H54 (cell line): ENCODE data around the gene PCTP.

Experiments
- DNase-seq: peaks from one replicate; pipeline ENCODE4 v3.0.0; 2011; ENCODE audit warnings: low spot score, mixed read lengths; ENCODE audit not compliant: insufficient read length
- FAIRE-seq: peaks from 3 replicates; lab custom pipeline; 2011; peaks lifted over from hg19 to GRCh38; lab: Jason Lieb, UNC
- POLR2A ChIP-seq: IDR thresholded peaks from 2 replicates; pipeline ENCODE4 v1.6.1; 2011; ENCODE audit warnings: low read depth, mild to moderate bottlenecking, low read length

PCTP gene

DNA sequence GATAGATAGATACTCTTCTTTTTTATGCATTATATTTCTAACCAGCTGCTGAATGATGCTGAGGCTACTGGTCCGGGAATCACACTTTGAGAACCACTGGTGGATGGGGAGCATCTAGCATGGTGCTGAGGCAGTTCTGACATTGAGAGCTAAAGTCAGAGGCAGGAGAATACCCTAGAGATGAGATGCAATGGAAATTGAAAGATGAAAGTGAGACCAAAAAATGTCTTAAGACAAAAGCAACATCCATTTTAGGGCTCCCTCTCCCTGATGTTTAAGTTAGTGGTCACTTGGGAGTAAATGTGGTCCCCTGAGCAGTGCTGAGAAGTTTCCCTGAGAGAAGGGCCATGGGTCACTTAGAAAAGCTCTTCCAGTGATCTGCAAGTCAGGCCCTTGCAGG lies 6.8 kb downstream of the PCTP start:
- TF ChIP-seq POLR2A = no peak

DNA sequence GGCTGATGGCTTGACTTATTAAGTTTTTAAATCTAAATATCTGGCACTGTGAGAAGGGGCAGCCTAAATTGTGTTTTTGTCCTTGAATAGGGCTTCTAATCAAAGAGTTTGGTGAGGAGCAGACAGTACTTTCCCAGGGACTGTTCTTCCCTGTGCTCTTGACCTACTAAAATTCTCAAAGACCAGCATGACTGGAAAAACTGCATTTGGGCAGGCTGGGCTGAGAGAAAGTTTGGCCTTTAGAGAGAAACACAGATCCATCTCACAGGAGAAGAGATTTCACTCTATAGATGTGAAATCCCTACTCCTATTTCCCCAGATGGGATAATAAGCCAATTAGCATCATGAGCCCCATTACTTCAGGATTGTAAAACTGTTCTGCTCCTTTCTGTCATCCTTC lies 7.3 kb downstream of the PCTP start:
- FAIRE-seq (no peak), DNase-seq (no peak)
- no peak for TF ChIP-seq POLR2A

More for the DNA sequence above, 6.8 kb downstream of the PCTP start:
- FAIRE-seq = no peak
- no peak for DNase-seq

DNA sequence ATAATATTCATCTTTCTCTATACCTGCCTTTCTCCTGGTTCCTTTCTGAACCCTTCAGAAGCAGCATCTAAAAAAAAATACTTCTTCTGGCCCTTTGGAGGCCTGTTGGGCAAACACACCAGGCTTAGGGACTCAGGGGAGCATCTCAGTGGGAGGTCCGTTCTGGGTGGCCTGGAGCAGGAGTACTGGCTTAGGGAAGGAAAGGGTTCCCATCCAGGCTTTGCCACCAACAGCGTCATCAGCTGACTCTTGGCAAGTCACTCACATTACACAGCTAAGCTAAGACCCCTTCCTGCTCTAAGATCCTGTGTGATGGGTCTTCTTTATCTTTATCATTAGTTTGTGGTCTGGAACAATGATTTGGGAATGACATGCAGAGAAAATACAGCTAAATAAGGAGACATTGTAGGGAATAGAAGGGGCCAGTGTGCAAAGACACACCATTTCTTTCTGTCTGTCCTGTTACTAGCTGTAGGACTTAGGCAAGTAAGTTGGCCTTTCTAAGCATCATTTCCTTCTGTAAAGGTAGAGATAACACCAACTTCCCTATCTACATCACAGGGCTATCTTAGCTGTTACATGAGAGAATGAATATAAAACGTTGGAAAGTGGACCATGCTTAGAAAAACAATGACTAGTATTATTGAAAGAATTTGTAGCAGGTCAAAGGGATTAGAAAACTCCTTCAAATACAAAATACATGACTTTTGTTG lies 9.9 kb downstream of the PCTP start:
- DNase-seq (no peak), FAIRE-seq (no peak)

DNA sequence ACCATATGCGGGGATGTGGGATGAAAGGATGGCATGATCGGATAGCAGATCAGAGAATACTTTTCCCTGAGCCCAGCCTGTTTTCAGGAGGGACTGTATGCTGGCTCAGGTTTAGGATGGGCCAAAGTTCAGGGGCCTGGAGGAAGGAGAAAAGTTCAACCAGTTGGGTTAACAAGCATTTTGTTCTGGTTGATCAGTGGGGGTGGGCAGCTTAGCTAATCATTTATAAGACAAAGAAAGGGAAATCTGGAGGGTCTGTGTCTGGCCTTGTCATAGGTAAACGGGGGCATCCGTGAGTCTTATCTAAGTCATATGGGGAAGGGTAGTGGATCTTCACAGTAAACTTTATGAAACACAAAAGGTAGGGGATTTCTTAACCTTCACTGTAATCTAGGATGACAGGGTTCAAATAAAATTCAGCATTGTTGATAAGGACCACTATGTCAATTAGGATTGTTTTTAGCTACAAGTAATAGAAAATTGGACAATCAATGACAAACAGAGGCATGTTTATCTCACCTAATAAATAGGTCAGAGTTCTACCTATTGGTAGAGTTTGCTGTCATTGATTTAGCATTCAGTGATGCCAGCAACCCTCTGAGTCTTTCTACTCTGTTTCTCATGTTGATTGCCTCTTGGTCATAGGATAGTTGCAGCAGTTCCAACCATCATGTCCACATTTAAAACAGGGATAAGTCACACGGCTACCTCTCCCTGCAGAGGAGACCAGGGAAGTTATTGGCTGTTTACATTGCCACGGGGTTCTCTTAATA lies 11.4 kb downstream of the PCTP start:
- no peak for FAIRE-seq
- TF ChIP-seq POLR2A = no peak

More for the DNA sequence above, 9.9 kb downstream of the PCTP start:
- no peak for TF ChIP-seq POLR2A

DNA sequence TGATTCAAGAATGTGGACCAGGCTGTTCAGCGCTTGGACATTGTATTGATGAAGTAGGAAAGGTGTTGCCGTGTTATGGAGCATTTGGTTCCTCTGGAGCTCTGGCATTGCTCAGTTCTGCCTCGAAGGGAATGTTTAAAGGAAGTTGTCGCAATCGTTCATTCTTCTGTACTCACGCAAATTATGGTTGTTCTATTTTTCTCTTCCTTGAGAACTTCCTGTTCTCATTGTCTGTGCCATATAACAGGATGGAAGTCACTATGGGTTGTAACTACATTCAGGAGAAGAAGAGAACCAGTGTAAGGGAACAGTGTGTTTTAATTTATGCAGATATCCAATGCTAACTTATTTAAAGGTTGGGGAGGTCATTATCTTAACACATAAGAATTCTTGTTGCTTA lies 13.0 kb downstream of the PCTP start:
- FAIRE-seq (no peak), DNase-seq (no peak)
- TF ChIP-seq POLR2A = no peak

More for the DNA sequence above, 11.4 kb downstream of the PCTP start:
- no peak for DNase-seq

DNA sequence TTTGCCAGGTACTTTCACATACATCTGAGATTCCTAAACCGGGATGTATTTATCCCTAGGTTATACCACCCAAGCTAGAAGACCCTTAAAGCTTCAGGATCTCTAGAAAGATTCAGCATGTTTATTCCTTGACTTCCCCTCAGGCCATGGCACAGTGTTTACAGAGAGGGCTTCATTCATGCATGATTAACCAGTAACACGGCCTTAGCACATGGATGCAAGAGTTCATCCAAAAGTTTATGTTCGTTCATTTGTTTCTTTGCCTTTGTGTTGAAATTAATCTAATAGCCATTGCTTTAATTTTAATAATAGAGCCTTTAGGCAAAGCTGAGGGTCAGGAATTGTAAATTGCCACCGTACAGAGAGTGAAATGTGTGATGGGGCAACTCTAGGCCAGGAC lies 13.8 kb downstream of the PCTP start:
- FAIRE-seq (no peak), DNase-seq (no peak)
- TF ChIP-seq POLR2A = no peak

DNA sequence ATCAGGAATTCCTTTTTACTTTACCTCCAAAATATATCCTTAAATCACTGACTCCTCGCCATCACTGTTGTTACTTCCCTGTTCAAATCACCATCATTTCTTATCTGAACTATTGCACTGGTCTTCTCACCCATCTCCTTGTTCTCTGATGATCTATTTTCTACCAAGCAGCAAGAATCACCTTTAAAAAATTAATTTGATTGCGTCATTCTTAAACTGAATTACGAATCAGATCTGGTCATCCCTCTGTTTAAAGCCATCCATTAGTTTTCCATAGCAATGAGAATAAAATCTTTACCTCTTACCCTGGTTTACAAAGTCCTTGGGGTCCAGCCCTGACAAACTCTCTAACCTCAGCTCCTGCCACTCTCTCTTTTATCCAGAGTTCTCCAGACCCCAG lies 14.6 kb downstream of the PCTP start:
- TF ChIP-seq POLR2A = no peak
- FAIRE-seq (no peak), DNase-seq (no peak)

DNA sequence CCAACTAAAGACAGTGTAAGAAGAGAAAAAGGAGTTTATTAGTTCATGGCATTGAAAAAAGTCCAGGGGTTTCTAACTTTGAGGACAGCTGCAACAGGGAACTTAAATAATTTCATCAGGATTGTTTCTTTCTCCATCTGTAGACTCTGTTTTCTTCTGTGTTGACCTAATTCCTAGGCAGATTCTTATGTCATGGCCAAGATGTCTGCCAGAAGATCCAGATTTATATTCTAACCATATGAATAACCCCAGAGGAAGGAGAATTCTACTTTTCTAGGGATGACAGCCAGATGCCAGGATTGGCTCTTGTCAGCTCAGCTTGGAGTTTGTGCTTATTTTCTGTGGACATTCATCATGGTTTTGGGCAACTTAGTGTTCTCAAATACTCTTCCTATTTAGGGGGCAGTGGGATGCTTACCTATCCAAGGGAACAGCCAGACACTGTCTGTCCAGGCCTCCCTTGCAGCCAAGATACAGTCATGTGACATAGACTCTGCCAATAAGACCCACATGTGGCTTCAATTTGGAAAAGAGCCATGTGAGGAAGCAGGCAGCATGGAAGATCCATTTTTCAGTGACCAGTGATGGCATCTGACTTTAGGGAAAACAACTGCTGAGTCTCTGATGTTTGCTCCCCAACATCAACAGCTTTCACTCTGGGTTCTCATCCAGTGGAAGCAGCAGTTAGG lies 18.2 kb downstream of the PCTP start:
- DNase-seq = no peak
- no peak for FAIRE-seq
- TF ChIP-seq POLR2A = no peak

DNA sequence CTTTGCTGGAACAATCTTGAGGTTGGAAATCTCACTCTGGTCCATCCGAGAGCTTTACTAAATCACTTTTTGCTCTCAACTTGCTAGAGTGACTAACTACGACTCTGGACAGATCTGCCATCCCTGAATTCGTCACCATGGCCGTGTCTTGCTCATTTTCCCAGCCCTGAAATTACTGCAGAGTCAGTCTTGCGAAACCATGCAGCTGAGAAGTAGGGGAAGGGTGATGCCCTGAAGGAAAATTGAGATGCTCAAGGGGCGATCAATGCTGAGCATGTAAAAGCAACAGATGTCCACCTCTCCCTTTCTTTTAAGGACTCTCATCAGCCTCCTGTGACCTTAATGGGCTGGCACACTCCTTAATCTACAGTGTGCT lies 18.8 kb downstream of the PCTP start:
- TF ChIP-seq POLR2A = no peak
- peak; percentile 85 for FAIRE-seq
- DNase-seq = peak; percentile 42

DNA sequence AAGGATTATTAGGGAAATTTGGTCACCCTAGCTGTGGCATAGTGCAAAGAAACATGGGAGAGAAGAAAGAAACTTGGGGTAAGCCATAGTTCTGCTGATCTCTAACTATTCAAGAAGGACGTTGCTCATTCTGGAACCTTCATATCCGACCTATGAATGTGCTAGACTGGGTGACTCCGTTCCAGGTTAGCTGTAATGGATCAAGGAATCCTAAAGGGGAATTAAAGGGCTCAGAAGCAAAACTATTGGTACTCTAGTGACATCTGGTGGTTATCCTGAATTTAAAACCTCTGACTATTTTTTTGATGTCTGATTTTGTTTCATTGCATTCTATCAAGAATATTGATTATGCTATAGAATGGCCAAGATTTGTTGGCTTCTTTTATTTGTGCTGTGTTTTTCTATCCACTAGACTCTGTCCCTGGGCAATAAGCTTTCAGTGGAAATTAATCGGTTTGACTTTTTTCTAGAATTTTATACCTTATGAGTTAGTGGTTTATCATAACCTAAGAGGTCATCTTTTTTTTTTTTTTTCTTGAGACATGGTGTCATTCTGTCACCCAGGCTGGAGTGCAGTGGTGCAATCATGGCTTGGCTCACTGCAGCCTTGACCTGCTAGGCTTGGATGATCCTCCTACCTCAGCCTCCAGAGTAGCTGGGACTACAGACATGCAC lies 19.5 kb downstream of the PCTP start:
- TF ChIP-seq POLR2A = no peak
- peak; percentile 23 for FAIRE-seq
- peak; percentile 34 for DNase-seq

DNA sequence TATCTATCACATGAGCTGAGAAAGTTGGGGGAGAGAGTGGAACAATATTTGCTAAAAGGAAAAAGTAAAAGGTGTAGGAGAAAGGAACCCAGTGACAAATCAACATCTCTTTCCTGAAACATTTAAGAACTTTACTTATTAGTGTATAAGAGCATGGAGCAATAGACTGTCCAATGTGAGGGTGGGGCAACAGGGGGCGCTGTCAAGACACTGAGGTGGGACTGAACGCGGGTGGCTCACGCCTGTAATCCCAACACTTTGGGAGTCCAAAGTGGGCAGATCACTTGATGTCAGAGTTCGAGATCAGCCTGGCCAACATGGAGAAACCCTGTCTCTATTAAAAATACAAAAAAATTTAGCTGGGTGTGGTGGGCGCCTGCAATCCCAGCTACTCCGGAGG lies 21.2 kb downstream of the PCTP start:
- TF ChIP-seq POLR2A = no peak
- FAIRE-seq = no peak
- DNase-seq = no peak

DNA sequence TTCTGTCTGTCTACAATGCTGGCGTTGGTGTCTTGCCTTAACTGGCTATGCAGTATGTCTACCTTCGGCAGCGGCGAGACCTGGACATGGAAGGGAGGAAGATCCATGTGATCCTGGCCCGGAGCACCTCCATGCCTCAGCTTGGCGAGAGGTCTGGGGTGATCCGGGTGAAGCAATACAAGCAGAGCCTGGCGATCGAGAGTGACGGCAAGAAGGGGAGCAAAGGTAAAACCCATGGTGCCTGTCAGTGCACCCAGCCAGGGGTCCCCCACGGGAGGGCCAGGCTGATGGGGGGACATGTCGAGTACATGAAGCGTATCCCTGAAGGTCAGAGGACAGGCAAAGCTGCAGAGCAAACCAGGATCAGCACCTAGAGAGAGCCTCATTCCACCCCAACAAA lies 22.8 kb downstream of the PCTP start:
- no peak for TF ChIP-seq POLR2A
- no peak for FAIRE-seq
- no peak for DNase-seq

DNA sequence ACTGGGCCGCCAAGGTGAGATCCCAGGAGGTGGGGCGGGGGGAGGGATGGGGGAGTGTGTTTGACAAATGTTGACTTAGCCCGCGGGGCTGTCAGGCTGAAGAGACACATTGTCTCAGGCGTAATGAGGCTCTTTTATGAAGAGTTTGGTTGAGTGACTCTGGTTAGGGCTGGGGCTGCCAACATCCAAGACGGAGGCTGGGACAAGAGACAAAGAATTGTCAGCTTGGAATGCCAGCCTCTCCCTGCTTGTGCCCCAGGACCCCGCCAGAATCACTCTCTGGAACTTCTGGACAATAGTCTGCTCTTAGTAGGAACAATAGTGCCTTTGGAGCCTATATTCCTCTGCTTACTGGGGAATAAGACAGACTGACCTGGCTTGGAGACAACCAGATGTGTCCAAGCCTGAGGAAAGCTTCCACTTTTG lies 24.0 kb downstream of the PCTP start:
- no peak for FAIRE-seq
- no peak for DNase-seq
- no peak for TF ChIP-seq POLR2A

DNA sequence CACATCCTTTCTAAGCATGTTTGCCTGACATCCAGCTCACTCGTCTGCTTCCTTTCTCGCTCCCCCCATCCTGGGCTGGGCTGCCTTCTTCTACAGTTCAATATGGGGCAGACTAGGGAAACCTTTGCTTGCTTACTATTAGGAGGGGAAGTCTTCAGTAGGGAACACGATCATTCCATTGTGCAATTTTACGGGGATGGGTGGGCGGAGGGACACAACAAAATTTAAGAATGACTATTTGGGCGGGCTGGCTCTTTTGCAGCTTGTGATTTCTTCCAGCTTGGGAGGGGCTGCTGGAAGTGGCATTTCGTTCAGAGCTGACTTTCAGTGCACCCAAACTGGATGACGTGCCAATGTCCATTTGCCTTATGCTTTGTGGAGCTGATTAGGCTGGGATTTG lies 25.4 kb downstream of the PCTP start:
- no peak for FAIRE-seq
- DNase-seq = no peak
- TF ChIP-seq POLR2A = no peak
